Stimulated activated CD4-positive, alpha-beta T cell treated with anti-CD3 and anti-CD28 coated beads, Interleukin-2, amount 100 ng/mL, for 48 hours (primary cell): ENCODE measurements around the gene PANX1.

Source experiments
- DNase-seq, 2 donors: peaks; one replicate each; pipeline ENCODE4 v3.0.0-alpha.2; 2020

PANX1 gene

DNA sequence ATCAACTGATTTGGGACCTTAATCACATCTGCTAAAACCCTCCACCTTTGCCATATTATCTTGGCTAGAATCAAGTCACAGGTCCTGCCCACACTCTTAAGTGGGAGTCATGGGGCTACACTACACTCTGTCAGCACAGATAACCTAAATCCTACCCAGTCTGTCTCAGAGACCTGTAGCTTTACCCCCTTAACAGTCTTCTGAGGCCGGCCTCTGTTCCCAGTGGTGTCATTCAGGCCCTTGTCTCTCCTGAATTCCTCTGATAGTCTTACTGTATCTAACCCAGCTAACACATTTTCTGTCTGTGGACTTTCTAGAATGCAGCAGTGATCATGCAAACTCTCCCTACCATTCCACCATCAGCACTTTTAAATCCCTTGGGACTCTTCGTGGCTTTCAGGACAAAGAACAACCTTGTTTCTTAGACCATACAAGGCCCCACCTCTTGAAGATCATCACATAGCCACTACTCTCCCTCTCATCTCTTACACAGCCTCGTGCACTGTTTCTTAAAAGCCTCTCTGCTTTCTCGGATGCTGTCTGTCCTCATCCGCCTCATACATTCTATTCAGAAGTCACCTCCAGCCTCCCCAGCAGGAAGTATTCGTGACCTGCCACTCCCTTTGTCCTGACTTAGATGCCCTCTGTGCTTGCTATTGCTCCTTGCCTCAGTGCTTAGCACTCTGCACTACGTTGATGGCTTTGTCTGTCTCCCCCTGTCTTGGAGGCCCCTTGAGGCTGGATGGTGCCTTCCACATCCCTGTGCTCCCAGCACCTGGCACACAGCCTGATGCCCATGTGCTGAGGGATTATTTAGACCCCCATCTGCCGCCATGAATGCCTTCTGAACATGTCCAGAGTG is 57.9 kb downstream of the PANX1 start:
- no peak for DNase-seq

DNA sequence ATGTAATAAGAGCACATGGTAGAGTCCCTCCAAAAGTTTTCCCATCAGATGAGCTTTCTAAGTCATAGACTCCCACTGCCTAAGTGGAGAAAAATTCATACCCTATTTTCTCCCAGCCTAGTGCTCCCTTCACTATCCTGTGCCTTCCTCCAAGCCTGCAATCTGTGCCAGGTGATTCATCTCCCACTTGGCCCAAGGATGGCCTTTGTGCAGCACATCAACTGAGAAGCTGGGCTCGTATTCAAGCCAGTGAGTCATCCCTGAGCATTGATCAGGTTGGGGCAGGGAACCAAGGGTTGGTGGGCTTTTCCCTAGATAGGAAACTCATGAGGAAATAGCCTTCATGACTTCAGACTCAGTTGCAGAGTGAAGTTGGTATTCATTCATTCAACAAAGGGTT is 64.6 kb downstream of the PANX1 start:
- no peak for DNase-seq

DNA sequence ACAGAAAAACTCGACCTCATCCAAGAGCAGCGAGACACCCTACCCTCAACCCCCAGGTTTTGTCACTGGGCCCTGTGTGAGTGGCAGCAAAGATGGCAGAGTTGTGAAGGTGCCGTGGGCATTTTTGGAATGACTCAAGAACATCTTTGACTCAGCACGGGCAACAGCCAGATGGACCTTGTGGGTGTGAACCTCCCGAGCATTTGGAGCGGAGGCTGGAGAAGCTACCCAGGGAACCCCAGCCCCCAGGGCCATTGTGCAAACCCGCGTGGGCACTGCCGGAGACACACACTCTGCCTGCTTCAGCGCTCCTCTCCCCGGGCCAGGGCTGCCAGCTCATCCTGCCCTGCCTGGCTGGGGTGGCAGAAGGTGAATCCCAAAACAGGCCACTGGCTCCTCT is 66.1 kb downstream of the PANX1 start:
- DNase-seq, result no peak

DNA sequence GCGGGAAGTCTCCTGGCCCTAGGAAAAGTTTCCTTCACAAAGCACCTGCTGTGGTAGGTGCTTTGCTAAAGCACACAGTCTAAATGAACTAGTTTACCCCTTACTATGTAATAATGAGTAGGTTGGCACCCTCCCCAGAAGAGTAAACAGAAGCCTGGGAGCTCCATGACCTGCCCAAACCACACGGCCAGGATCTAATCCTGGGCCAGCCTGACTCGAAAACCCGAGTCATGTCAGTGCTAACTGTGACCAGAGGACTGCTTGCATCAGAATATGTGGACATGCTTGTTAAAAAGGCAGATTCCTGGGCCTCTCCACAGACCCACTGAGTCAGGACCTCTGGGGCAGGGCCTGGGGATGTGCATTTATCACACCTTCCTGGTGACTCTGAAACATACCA is 67.7 kb downstream of the PANX1 start:
- DNase-seq, result no peak

DNA sequence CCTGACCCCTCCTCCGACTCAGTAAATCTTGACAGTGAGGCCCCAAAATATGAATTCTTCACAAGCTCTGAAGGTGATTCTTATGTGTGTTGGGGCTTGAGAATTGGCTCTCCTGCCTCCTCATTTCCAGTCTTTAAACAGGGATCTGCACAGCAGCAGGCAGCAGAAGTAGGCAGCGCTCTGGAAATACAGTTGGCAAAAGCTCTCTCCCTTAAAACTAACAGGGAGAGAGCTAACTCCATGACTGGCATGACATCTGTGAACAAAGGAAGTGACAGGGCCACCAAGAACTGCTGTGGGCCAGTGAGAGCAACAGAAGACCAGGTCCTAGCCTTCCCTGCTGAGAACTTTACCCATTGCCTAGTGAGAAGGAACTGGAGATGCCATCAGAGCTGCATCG is 70.1 kb downstream of the PANX1 start:
- no peak for DNase-seq

DNA sequence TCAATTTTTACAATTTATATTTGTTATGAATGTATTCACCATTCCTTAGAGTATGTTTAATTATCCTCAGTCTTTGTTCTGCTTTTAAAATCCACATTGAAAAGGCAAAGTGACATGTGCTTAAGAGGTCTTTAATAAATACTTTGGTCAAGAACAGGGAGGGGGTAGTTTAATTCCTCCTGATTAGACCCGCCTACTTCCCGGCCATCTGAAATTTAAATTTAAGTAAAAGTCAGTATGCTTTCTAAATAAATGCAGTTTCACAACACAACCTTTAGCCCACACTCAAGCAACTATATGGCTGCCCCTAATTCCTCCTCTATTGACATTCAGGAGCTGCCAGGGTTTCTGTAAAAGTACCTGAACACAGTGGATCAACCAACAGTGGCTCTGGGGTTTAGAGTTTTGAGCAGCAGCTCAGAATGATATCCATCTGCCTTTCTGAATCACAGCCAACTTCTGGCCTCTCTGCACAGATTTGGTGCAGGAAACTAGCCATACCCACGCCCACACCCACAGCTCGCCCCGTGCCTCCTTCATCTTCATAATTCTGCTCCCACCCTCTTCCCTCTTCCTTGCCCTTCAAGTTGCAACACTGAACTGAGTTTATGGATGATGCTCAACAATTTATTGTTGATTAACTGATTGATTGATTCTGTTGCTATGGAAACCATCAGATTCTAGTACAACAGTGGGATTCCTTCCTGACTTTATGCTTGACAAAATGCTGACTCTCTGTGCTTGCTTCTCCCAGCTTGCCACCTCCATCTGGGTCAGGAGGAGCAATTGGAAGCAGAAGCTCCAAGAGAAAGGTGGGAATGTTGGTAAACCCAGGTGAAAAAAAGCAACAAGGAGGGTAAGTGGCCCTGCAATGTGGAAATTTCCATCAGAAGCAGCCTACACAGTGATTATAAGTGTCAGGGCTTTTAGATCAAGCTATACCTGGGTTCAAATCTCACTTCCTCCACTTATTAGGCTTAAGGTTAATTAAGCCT is 70.8 kb downstream of the PANX1 start:
- no peak for DNase-seq

DNA sequence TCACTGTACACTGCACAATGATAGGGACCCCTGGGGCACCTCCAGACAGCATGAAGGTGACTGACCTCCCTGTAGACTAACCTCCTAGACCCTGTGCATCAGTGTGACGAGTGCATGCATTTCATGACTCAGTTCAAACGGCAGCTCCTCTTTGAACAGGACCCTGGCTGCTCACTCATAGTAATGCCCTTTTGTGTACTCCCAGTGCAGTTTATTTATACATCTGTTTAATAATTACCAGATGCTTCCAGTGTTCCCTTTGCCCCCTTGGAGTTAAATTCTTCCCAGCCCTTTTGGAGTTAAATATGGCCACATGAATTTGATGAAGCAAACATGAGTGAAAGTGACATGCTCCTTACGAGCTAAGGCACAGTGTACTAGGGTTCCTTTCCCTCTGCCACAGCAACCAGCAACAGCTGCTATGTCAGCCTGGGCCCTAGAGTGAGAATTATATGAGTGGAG is 72.4 kb downstream of the PANX1 start:
- no peak for DNase-seq

GRCh38 chr11:94203070-94203469 is 74.4 kb downstream of the PANX1 start:
- no peak for DNase-seq

- no peak for DNase-seq
Observed at GRCh38 chr11:94211261-94211830, 82.7 kb downstream of the PANX1 start.

DNA sequence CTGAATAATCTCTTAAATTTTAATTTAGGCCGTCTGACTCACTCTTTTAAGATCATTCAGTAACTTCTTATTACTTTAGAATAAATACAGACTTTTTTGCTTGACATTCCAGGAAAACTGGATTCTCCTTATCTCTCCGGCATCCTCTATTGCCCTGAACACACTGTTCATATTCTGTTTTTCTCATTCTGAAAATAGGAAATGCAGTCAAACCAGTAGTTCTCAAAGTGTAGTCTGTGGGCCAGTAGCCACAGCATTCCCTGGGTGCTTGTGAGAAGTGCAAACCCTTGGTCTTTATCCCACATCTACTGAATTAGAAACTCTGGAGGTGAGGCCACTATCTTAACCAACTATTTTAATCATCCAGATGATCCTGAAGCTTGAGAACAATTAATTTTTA is 84.3 kb downstream of the PANX1 start:
- DNase-seq, result no peak

- DNase-seq, result no peak
Observed at GRCh38 chr11:94217705-94218104, 89.1 kb downstream of the PANX1 start.

DNA sequence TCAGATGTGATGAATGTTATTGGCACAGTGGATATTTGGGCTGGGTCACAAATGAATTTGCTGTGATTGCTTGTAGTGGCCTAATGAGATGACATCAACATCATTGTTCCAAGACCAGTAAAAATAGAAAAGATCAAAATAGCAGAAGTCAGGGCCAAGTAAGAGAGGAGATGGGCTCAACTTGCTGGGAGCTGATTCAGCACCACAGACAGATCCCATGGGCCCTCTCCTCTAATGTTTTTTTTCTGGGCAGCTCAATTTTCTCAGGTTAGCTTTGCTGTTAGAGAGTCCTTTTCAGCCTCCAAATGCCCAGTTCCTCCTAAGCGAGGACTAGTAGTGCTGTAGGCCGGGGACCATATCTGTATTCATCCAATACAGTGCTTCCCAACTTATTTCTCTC is 89.7 kb downstream of the PANX1 start:
- DNase-seq, result no peak

- DNase-seq, result no peak
Observed at GRCh38 chr11:94219771-94220170, 91.1 kb downstream of the PANX1 start.

GRCh38 chr11:94224078-94224477 is 95.4 kb downstream of the PANX1 start:
- no peak for DNase-seq
